GM21367 (cell line): ENCODE data around the gene PAX2.

Source experiments
- ATAC-seq: cut with Tn5 transposase; IDR thresholded peaks from one replicate; pipeline ENCODE4 v1.9.1; 2021; ENCODE audit not compliant: unreplicated experiment

The PAX2 gene

DNA sequence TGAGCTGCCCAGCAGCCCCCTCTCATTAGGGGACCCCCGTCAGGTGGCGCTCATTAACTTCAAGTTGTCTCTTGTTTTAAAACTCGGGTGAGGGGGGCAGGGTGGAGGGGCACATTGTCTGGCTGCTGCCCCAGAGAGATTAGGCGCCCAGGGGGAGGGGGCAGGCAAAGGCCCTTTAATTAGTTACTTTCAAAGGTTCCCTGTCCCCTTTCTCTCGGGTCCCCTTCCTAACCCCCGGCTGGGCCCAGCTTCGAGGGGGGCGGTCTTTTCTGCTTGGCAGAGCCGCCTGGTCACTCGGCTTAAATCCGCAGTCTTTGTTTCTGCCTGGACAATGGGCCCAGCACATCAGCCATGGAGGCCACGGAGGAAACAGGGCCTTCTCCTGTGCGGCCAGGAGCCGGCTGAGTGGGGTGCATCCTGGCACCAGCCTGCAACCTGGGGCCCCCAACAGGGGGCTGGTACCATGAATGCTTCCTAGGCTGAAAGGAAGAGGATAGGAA lies 128.5 kb downstream of the PAX2 start:
- ATAC-seq, result no peak

- no peak for ATAC-seq
Measured at GRCh38 chr10:100874702-100875483, 129.5 kb downstream of the PAX2 start.

DNA sequence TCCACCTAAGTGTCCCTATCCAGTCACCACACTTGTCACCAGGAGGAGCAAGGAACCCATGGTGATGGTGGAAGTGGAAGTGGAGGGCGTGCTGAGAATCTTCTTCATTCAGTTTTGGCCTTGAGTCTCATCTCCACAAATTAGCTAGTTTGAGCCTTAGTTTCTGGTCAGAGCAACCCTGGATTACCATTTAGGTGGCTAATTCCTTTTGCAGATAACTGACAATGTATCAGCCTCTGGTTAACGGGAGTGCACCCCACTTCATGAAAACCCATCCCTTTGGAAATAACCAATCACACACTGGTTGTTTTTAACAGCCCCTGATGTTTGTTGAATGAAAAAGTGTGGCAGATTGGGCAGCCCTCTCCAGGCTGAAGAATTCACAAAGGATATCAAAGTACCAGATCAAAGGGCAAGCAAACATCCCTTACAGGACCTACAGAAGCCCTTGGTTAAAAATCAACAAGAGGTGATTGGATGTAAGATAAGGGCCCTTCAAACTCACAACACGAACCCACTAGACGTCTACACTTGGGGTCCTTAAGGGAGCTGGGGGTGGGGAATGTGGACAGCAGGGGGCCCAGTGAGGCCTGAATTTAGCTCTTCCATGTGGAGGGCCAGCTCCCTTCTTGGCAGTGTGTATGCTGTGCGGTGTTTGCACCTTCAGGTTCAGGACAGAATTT lies 130.2 kb downstream of the PAX2 start:
- ATAC-seq, result no peak

DNA sequence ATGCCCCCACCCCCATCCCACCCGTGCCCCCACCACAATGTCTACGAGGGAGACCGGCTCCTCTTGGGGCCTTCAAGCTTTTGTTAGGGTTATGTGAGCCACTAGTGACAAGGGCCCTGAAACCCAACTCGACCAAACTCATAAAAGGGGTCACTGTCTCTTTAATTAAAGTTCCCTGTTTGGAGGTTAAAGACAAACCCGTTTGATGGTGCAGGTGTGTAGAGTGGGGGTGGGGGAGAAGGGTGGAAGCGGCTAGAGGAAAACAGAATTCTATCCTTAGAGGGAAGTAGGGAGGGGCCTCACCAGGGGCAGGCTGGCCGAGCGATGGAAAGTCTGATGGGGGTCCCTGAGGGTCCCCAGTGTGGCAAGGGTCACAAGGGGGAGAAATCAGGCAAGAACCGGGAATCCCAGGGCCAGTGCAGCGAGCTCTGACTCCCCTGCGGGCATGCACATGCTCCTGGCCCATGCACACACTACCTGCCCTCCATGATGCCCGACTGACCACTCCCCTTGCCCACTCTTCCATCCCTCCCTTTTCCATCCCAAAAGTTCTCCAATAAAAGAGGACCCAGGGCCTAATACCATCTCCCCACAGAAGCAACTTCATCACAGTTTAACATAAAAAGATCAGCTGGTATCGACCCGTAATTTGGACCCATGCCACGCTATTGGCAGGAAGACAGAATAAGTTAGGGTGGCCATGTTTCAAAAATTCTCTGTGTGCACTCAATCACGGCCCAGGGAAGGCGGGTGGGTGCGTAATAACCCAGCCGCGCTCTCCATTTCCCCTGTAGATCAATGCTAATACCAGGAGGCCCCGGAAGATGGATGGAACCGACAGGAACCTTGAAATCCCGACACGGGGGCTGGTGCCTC lies 131.4 kb downstream of the PAX2 start:
- no peak for ATAC-seq

DNA sequence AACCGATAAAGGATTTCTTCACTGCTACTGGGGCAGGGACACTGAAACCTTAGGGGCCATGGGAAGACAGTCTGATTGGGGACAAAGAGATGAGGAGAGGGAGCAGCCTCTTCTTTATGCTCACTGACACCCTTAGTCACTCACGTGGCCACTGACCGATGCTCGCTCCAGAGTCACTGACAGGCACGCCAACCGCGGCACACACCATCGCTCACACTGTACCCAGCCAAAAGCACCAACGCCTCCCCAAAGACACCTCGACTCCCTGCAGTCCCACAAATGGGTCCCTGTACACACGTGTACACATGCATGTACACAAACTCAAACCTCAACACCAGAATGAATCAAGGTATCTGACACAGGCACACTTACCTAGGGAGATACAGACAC lies 132.1 kb downstream of the PAX2 start:
- no peak for ATAC-seq

DNA sequence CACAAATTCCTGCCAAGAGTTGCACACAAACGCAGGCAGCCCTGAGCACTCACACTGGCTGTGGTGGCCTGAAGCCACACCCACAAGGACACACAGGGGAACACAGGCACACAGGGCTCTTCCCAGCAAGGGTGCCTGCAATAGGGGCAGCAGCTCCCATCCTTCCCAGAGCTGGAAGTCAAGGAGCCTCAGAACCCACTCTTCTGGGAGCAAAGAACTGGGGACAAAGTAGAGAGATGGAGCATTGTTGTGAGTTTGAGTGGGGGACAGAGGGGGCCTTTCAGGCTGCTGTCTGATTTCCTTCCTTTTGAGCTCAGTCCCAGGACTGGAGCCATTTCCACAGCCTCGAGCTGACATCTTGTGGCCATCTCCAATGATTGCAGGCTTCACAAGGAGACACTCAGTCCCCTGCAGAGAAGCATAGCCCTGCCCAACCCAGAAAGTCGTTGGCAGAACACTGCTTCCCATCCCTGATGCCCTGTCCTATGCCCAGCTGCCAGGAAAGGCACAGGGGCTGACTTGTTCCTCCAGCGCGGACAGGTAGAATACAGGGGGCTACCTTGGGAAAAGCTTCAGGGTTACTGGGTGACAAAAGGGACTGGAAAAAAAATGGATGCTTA lies 133.0 kb downstream of the PAX2 start:
- no peak for ATAC-seq
